Stimulated activated CD4-positive, alpha-beta T cell treated with anti-CD3 and anti-CD28 coated beads, Interleukin-15, amount 100 ng/mL, for 1 hour (primary cell): ENCODE data around the gene MRPL42.
"Not testable (repeated sequence)": the region's sequence is repeated elsewhere in the genome, so short reads cannot be mapped to it uniquely, and the experiment has no call there.

Experiments
- DNase-seq, 2 donors: peaks; one replicate each; pipeline ENCODE4 v3.0.0-alpha.2; 2020; ENCODE audit warnings: low read depth in 1 of 2, low spot score in 1 of 2

Gene MRPL42

DNA sequence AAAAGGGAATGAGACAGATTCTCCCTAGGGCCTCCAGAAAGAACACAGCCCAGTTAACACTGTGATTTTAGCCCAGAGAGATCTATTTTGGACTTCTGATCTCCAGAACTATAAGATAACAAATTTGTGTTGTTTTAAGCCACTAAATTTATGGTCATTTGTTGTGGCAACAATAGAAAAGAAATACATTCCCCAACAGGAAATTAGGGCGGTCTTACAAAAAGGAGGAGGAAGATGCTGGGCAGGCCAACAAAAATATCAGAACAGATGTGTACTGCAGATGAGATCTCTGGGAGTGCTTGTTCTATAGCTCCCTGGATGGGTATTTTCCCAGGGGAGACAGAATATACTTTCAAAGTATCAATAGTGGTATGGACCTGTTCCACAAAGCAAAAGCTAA lies 73.2 kb downstream of the MRPL42 start:
- DNase-seq: no peak

DNA sequence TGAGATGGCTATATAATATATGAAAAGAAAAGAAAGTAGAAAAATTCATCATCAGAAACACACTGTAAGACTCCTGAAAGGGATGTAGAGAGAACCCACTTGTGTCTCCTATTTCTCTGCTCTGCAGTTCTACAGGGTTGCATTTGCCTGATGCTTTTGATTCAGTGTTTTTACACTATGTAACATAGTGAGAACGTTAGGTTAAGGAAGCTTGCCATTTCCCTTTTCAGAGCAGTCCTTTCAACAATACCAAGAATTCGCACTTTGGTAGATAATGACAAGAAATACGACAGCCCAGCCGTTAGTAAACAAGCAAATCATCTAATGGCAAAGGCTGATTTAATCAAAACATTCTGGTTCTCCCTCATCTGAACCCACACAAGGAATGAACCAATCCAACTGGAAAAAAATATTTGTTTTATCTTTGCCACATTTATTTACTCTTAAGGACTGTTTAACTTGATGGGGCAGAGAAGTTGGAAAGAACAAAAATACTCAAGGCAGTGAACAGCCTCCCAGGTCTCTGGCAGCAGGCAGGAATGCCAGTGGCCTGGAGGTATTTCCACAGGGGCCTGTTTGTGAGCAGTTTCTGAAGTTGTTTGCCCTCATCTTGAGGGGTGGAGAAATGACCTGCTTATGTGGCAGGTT lies 74.4 kb downstream of the MRPL42 start:
- DNase-seq: no peak

DNA sequence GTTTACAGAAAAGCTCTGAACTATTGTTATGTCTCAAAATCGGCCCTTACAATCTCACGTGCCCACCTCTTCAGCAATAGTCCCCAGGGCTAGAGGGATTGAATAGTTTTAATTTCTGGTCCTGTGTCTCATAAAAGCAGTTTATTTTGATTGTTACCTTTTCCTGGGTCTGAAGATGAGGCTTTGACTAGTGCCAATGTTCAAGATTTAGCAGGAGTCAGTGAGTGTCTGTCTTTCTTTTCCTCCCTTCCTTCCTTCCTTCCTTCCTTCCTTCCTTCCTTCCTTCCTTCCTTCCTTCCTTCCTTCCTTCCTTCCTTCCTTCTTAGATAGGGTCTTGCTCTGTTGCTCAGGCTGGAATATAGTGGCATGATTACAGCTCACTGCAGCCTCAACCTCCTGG lies 80.5 kb downstream of the MRPL42 start:
- no peak for DNase-seq

DNA sequence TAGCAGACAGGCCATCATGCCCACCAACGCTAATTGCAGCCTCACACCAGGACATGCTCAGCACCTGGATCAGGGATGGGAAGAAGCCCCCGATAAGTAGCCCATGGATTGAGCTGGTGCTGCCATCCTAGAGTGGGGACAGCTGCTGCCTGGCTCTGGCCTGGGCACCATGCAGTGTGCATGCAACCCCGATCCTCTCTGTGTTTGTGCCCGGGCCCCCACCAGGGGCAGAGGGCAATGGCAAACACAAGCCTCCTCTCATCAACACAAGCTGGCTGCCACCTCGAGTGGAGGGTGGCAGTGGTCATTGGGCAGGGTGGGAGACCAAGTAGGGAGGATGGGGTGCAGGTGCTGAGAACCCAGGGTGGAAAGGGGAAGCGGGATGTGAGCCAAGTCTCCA lies 81.9 kb downstream of the MRPL42 start:
- no peak for DNase-seq

DNA sequence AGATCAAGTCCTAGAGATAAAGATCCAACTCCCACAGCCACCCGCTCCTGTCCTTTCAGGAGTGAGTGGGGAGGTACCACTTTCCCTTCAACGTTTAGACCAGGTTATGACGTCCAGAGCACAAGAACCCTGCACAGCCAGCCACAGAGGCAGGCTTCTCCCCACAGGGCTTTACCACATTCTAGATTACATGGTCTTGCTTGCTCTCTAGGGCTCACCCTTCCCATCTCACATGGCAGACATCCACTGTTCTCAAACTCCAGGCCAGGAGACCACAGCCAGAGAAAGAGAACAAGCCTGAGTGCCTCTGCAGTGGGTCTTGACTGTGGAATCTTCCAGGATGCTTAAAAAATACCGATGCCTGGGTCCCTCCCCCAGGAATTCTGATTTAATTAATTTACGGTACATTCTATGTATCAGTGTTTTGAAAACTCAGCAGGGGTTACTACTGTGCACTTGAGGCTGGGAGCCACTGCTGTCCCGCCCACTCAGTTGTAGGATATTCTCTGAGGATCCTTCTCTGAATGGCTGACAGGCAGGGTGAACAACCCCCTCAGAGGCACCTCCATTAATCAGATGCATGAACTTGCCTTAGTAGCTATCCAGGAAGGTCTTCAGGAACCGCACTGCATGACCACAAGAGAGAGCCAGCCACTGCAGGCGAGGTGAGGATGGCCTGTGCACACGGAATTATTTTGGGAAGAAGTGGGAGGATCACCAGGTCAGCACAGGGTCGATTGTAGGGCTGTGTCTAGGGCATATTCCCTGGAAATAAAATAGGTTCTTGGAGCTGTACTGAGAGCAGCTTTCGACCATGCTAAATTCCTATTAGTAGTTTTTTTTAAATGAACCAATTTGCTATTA lies 83.7 kb downstream of the MRPL42 start:
- DNase-seq: no peak

DNA sequence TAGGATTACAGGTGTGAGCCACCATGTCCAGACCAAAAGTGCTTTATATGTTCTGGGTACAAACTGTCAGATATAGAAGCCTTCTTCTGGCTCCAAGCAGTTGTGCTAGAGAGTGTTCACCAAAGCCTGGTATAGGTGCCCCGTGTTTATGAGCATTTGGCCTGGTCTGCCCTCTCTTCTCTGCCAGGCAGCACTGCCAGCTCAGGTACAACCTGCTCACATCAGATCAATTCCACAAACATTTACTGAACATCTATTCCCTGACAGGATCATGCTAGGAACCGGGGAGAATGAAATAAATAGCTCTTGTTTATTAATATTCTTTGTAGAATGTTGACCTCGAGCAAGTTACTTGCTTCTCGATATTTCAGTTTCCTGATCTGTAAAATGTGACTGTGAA lies 85.1 kb downstream of the MRPL42 start:
- DNase-seq: no peak

DNA sequence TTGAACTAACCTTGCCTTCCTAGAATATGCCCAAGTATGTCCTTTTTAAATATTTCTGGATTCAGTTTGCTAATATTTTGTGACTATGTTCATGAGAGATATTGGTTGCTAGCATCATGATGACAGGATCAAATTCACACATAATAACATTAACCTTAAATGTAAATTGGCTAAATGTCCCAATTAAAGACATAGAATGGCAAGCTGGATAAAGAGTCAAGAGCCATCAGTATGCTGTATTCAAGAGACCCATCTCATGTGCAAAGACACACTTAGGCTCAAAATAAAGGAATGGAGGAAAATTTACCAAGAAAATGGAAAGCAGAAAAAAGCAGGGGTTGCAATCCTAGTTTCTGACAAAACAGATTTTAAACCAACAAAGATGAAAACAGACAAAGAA lies 90.6 kb downstream of the MRPL42 start:
- DNase-seq: not testable (repeated sequence)

DNA sequence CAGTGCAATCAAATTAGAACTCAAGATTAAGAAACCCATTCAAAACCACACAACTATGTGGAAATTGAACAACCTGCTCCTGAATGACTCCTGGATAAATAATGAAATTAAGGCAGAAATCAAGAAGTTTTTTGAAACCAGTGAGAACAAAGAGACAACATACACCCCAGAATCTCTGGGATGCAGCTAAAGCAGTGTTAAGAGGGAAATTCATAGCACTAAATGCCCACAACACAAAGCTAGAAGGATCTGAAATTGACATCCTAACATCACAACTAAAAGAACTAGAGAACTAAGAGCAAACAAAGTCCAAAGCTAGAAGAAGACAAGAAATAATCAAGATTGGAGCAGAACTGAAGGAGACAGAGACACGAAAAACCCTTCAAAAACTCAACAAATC lies 91.4 kb downstream of the MRPL42 start:
- DNase-seq: not testable (repeated sequence)

DNA sequence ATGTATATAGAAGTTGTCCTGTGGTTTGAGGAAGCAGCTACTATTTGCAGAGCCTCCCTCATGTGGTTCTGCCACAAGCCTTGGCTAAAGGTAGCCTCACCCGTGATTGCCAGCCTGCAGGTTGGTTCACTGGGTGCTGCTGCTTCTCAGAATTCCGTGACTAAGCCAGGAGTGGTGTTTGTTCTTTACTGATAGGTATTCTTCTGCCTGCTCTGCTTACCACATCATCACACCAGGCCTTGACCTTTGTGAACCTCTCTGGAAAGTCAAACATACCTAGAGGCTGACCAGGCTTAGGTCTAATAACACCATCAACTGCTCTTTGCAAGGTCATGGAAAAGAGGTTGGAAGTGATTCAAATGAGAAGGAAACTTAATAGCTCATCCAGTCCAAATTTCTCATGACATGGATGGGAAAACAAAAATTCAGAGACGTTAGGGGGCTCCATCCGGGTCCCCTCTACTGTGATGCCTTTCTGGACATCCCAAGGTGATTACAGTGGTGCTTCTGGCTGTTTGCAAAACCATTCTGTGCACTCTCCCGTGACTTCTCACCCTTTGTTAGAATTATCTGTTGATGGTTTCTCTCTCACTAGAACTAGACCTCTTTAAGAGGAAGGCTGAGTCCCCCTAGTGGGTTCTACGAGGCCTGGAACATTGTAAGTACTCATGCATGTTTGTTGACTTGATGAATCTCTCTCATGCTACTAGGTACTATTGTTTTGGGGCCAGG lies 96.7 kb downstream of the MRPL42 start:
- DNase-seq: no peak

DNA sequence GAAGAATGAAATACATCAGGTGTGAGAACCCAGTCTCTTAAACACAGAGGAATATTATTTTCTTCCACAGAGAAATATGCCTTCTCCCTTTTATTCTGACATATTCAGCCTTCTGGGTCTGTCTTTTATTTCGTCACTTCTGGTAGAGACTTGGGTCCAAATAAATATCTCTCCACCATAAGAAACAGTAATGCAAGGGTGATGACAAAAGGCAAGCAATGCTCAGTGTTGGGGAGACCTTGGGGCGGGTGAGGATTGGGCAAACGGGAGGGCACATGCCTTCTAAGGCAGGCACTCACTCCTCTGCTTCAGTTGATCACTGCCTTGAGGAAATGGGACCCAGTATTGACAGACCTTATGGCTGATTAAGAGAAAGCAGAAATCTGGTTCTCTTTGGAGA lies 98.4 kb downstream of the MRPL42 start:
- no peak for DNase-seq
